Measurements from ENCODE around the gene VCAM1. TPM values are rescaled to one million over a fixed set of nuclear protein-coding genes. Genes with fewer than 3 reads are reported as not detected.
"Not testable (repeated sequence)": the region's sequence is repeated elsewhere in the genome, so short reads cannot be mapped to it uniquely, and the experiment has no call there.

The VCAM1 gene
- polyA plus RNA-seq, 4 donors, result 27.6 to 49.4 (median 40.8) TPM

GRCh38 chr1:100773444-100773843 lies 53.9 kb downstream of the VCAM1 start:
- no peak for DNase-seq (ENCODE audit: low read depth in 4 of 4, low spot score in 2 of 4)

- no peak for DNase-seq (ENCODE audit: low read depth in 4 of 4, low spot score in 2 of 4)
These were observed 54.8 kb downstream of the VCAM1 start for GRCh38 chr1:100774370-100774769.

DNA sequence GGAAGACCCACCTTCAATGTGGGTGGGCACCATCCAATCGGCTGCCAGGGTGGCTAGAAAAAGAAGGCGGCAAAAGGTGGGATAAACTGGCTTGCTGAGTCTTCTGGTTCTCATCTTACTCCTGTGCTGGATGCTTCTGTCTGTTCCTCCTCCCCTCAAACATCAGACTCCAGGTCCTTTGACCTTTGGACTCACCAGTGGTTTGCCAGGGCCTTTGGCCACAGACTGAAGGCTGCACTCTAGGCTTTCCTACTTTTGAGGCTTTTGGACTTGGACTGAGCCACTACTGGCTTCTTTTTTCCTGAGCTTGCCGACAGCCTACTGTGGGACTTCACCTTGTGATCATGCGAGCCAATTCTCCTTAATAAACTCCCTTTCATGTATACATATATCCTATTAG lies 55.9 kb downstream of the VCAM1 start:
- no peak for DNase-seq (ENCODE audit: low read depth in 4 of 4, low spot score in 2 of 4)

GRCh38 chr1:100778748-100779147 lies 59.2 kb downstream of the VCAM1 start:
- DNase-seq (ENCODE audit: low read depth in 4 of 4, low spot score in 2 of 4), result no peak

DNA sequence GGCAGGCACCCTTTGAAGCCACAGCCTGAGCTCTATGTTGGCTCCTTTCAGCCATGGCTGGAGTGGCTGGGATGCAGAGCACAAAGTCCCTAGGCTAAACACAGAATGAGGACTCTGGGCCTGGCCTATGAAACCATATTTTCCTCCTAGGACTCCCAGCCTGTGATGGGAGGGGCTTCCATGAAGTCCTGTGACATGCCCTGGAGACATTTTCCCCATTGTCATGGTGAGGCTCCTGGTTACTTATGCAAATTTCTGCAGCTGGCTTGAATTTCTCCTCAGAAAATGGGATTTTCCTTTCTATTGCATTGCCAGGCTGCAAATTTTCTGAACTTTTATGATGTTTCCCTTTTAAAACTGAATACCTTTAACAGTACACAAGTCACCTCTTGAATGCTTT lies 61.3 kb downstream of the VCAM1 start:
- no peak for DNase-seq (ENCODE audit: low read depth in 4 of 4, low spot score in 2 of 4)

- not testable (repeated sequence) for DNase-seq (ENCODE audit: low read depth in 4 of 4, low spot score in 2 of 4)
These were observed 62.2 kb downstream of the VCAM1 start for GRCh38 chr1:100781728-100782127.

GRCh38 chr1:100782473-100783039 lies 63.0 kb downstream of the VCAM1 start:
- no peak for DNase-seq (ENCODE audit: low read depth in 4 of 4, low spot score in 2 of 4)

GRCh38 chr1:100785470-100786052 lies 66.0 kb downstream of the VCAM1 start:
- no peak for DNase-seq (ENCODE audit: low read depth in 4 of 4, low spot score in 2 of 4)

GRCh38 chr1:100786870-100787269 lies 67.3 kb downstream of the VCAM1 start:
- DNase-seq (ENCODE audit: low read depth in 4 of 4, low spot score in 2 of 4), result no peak

Other genes starting within 250 kb of the VCAM1 start
- under 1 TPM; 0.14 to 0.37 (median 0.23) TPM for gene GPR88, start 181.6 kb upstream of the VCAM1 start, polyA plus RNA-seq (ENCODE audit: insufficient read length in 4 of 4)
- gene EXTL2, start 175.1 kb downstream of the VCAM1 start, polyA plus RNA-seq (ENCODE audit: insufficient read length in 4 of 4), result 10 to 100 TPM; 63.9 to 67.2 (median 64.5) TPM
- 10 to 100 TPM; 14.5 to 22.9 (median 16.6) TPM for gene SLC30A7, start 176.3 kb downstream of the VCAM1 start, polyA plus RNA-seq (ENCODE audit: insufficient read length in 4 of 4)

Data from left renal cortex interstitium (tissue), 4 donors.